Right lobe of liver (tissue), 4 donors: ENCODE data around the gene IRX5.

ENCODE experiments used
- CTCF ChIP-seq, 4 donors: fragments of 200-600 bp in 3 of 4; fragments of 450-650 bp in 1 of 4; IDR thresholded peaks; one replicate each; pipeline versions ENCODE4 v1.5.1 to v1.8.0; 2016 to 2022; ENCODE audit warnings: antibody characterized with exemption in 4 of 4, mild to moderate bottlenecking in 2 of 4
- POLR2A ChIP-seq: fragments of 450-650 bp; IDR thresholded peaks from one replicate; pipeline ENCODE4 v1.6.1; 2017; ENCODE audit warnings: antibody characterized with exemption, mild to moderate bottlenecking
- donor health status: DM: no; HTN: no; CAD: no.
- donor health status: DM: no; HTN: no; CAD: no.
- donor health status: DM: no; HTN: yes; CAD: no.

- TF ChIP-seq CTCF (IDR thresholded peaks at IDR 0.05) (no peak), POLR2A (no peak)
Measured at GRCh38 chr16:54939510-54940278, 9.0 kb downstream of the IRX5 start.
